HG03354 (cell line): ENCODE data around the gene RAMAC.
"Not testable (repeated sequence)": the region's sequence is repeated elsewhere in the genome, so short reads cannot be mapped to it uniquely, and the experiment has no call there.

Source experiments
- ATAC-seq: cut with Tn5 transposase; IDR thresholded peaks from one replicate; pipeline ENCODE4 v1.9.1; 2021; ENCODE audit warnings: mild to moderate bottlenecking; ENCODE audit not compliant: unreplicated experiment, poor library complexity, severe bottlenecking

Gene RAMAC

GRCh38 chr15:83010709-83011270 is 24.8 kb downstream of the RAMAC start:
- ATAC-seq = peak; percentile 76

- ATAC-seq = peak; percentile 87
These were observed 25.5 kb downstream of the RAMAC start, which contains the start of gene C15orf40 for GRCh38 chr15:83011271-83012075. Gene C15orf40, minus strand, starts transcription at chr15:83011639. Its CDS starts 32 bp downstream, at chr15:83011607.

GRCh38 chr15:83012076-83012426 is 26.0 kb downstream of the RAMAC start:
- ATAC-seq = no peak

- no peak for ATAC-seq
These were observed 26.6 kb downstream of the RAMAC start for GRCh38 chr15:83012636-83013035.

GRCh38 chr15:83014205-83014653 is 28.2 kb downstream of the RAMAC start:
- no peak for ATAC-seq

- no peak for ATAC-seq
These were observed 29.4 kb downstream of the RAMAC start for GRCh38 chr15:83015361-83015760.

- ATAC-seq = no peak
These were observed 30.9 kb downstream of the RAMAC start for GRCh38 chr15:83016906-83017305.

GRCh38 chr15:83018436-83018835 is 32.4 kb downstream of the RAMAC start:
- ATAC-seq = no peak

GRCh38 chr15:83030021-83030420 is 44.0 kb downstream of the RAMAC start:
- no peak for ATAC-seq

GRCh38 chr15:83031234-83031633 is 45.2 kb downstream of the RAMAC start:
- not testable (repeated sequence) for ATAC-seq

- ATAC-seq = no peak
These were observed 50.2 kb downstream of the RAMAC start for GRCh38 chr15:83036253-83036652.

- no peak for ATAC-seq
These were observed 53.2 kb downstream of the RAMAC start for GRCh38 chr15:83039206-83039605.
